Measurements from ENCODE around the gene AKR1A1.
A peak's percentile ranks its signal among the peaks of the same experiment; 100 is the strongest.
"Not testable (repeated sequence)": the region's sequence is repeated elsewhere in the genome, so short reads cannot be mapped to it uniquely, and the experiment has no call there.

Gene AKR1A1

GRCh38 chr1:45521413-45522323 lies 29.0 kb upstream of the AKR1A1 start, which contains the start of gene PRDX1:
Gene PRDX1, minus strand, starts transcription at chr1:45521884. Its CDS starts 2,841 bp downstream, at chr1:45519043.
- Histone ChIP-seq H3K18ac (ENCODE audit: low read length) (peak within 1 kb of the TSS; percentile 99), H3K23ac (ENCODE audit: low read depth, low read length, poor library complexity) (peak within 1 kb of the TSS; percentile 100)
- no CpG with 5 or more reads among the region's 72 CpGs for WGBS, 2 donors (ENCODE audit: extremely low coverage in 2 of 2, insufficient read length in 2 of 2, insufficient replicate concordance in 1 of 2)

GRCh38 chr1:45522324-45523104 lies 28.1 kb upstream of the AKR1A1 start:
- H3K27ac ChIP-seq (replicated peaks; ENCODE audit: low read length): peak overlapping the region; percentile 57
- H2BK15ac ChIP-seq (ENCODE audit: low read length): no peak overlapping the region
- peaks cover 6% of the 10 kb centered on the region for H3K79me1 ChIP-seq (ENCODE audit: low read depth, low read length)
- H3K23ac ChIP-seq (ENCODE audit: low read depth, low read length, poor library complexity): no peak overlapping the region
- peak overlapping the region; percentile 54 for H3K9ac ChIP-seq (ENCODE audit: low read depth, low read length, poor library complexity)
- no peak overlapping the region for H3K14ac ChIP-seq (ENCODE audit: low read length)
- no peak overlapping the region for H2BK5ac ChIP-seq (ENCODE audit: low read length)
- no peaks in the 10 kb centered on the region for H3K27me3 ChIP-seq (ENCODE audit: control insufficient read depth in 3 of 3, insufficient read depth in 3 of 3, low read depth in 1 of 3, low read length in 3 of 3)
- H3K4me3 ChIP-seq (ENCODE audit: low read length in 2 of 2): peak overlapping the region in 1 of 2 donors; percentile 71
- no peak overlapping the region for H4K91ac ChIP-seq (ENCODE audit: low read depth, low read length, poor library complexity)
- DNase-seq (ENCODE audit: low spot score): no peak
- no peak overlapping the region for H2AK5ac ChIP-seq (ENCODE audit: low read depth, low read length)
- H2BK12ac ChIP-seq (ENCODE audit: low read length): no peak overlapping the region
- peak overlapping the region; percentile 9 for H3K18ac ChIP-seq (ENCODE audit: low read length)
- H2AFZ ChIP-seq (ENCODE audit: low read length): peak overlapping the region; percentile 82
- no peaks in the 10 kb centered on the region for H3K9me3 ChIP-seq (replicated peaks in 1 of 2; ENCODE audit: control insufficient read depth in 2 of 2, insufficient read depth in 1 of 2, low read depth in 1 of 2, low read length in 2 of 2)
- no CpG with 5 or more reads among the region's 21 CpGs for WGBS, 2 donors (ENCODE audit: extremely low coverage in 2 of 2, insufficient read length in 2 of 2, insufficient replicate concordance in 1 of 2)
- no peak overlapping the region for H3K4ac ChIP-seq (ENCODE audit: low read length)
- H3K4me2 ChIP-seq (ENCODE audit: insufficient read depth, low read length, poor library complexity, severe bottlenecking): peak overlapping the region; percentile 80
- H3K4me1 ChIP-seq (ENCODE audit: control insufficient read depth in 2 of 2, insufficient read depth in 1 of 2, low read depth in 1 of 2, low read length in 2 of 2): peaks cover 4 to 13% of the 10 kb centered on the region in 2 donors
- no peak overlapping the region for H4K8ac ChIP-seq (ENCODE audit: low read depth, low read length)
- no peak overlapping the region for H2BK120ac ChIP-seq (ENCODE audit: low read depth, low read length)
- H3K36me3 ChIP-seq (replicated peaks in 1 of 2; ENCODE audit: control insufficient read depth in 2 of 2, insufficient read depth in 2 of 2, low read length in 2 of 2): peaks cover 0 to 10% of the 10 kb centered on the region in 2 donors

More at GRCh38 chr1:45521413-45522323, 29.0 kb upstream of the AKR1A1 start, which contains the start of gene PRDX1:
- Histone ChIP-seq H2BK5ac (ENCODE audit: low read length) (peak within 1 kb of the TSS; percentile 93), H2AK5ac (ENCODE audit: low read depth, low read length) (peak within 1 kb of the TSS; percentile 94), H3K9ac (ENCODE audit: low read depth, low read length, poor library complexity) (peak within 1 kb of the TSS; percentile 96), H3K36me3 (replicated peaks in 1 of 2; ENCODE audit: control insufficient read depth in 2 of 2, insufficient read depth in 2 of 2, low read length in 2 of 2) (peaks cover 6 to 17% of the 10 kb centered on the region in 2 donors), H3K79me1 (ENCODE audit: low read depth, low read length) (peaks cover 10% of the 10 kb centered on the region), H2BK15ac (ENCODE audit: low read length) (peak within 1 kb of the TSS; percentile 85), H3K14ac (ENCODE audit: low read length) (peak within 1 kb of the TSS; percentile 84), H3K4ac (ENCODE audit: low read length) (peak within 1 kb of the TSS; percentile 89), H2BK12ac (ENCODE audit: low read length) (no peak within 1 kb of the TSS), H3K4me3 (ENCODE audit: low read length in 2 of 2) (peak within 1 kb of the TSS; percentile 71 to 94), H3K27ac (replicated peaks; ENCODE audit: low read length) (peak within 1 kb of the TSS; percentile 68), H2BK120ac (ENCODE audit: low read depth, low read length) (peak within 1 kb of the TSS; percentile 61), H4K91ac (ENCODE audit: low read depth, low read length, poor library complexity) (no peak within 1 kb of the TSS), H2AFZ (ENCODE audit: low read length) (peak within 1 kb of the TSS; percentile 82), H3K9me3 (replicated peaks in 1 of 2; ENCODE audit: control insufficient read depth in 2 of 2, insufficient read depth in 1 of 2, low read depth in 1 of 2, low read length in 2 of 2) (no peaks in the 10 kb centered on the region), H3K4me1 (ENCODE audit: control insufficient read depth in 2 of 2, insufficient read depth in 1 of 2, low read depth in 1 of 2, low read length in 2 of 2) (peaks cover 4 to 13% of the 10 kb centered on the region in 2 donors), H4K8ac (ENCODE audit: low read depth, low read length) (peak within 1 kb of the TSS; percentile 5), H3K27me3 (ENCODE audit: control insufficient read depth in 3 of 3, insufficient read depth in 3 of 3, low read depth in 1 of 3, low read length in 3 of 3) (no peaks in the 10 kb centered on the region), H3K4me2 (ENCODE audit: insufficient read depth, low read length, poor library complexity, severe bottlenecking) (peak within 1 kb of the TSS; percentile 80)
- peak; percentile 96 for DNase-seq (ENCODE audit: low spot score)

- H3K14ac ChIP-seq (ENCODE audit: low read length); H2BK5ac ChIP-seq (ENCODE audit: low read length); H2BK15ac ChIP-seq (ENCODE audit: low read length); H3K4ac ChIP-seq (ENCODE audit: low read length); H4K91ac ChIP-seq (ENCODE audit: low read depth, low read length, poor library complexity); H3K27me3 ChIP-seq (ENCODE audit: control insufficient read depth in 3 of 3, insufficient read depth in 3 of 3, low read depth in 1 of 3, low read length in 3 of 3); H2BK120ac ChIP-seq (ENCODE audit: low read depth, low read length); H2BK12ac ChIP-seq (ENCODE audit: low read length); H3K18ac ChIP-seq (ENCODE audit: low read length); H3K23ac ChIP-seq (ENCODE audit: low read depth, low read length, poor library complexity); H3K79me1 ChIP-seq (ENCODE audit: low read depth, low read length); H3K4me2 ChIP-seq (ENCODE audit: insufficient read depth, low read length, poor library complexity, severe bottlenecking); H4K8ac ChIP-seq (ENCODE audit: low read depth, low read length); H3K27ac ChIP-seq (replicated peaks; ENCODE audit: low read length); DNase-seq (ENCODE audit: low spot score); H3K9me3 ChIP-seq (replicated peaks in 1 of 2; ENCODE audit: control insufficient read depth in 2 of 2, insufficient read depth in 1 of 2, low read depth in 1 of 2, low read length in 2 of 2); H3K36me3 ChIP-seq (replicated peaks in 1 of 2; ENCODE audit: control insufficient read depth in 2 of 2, insufficient read depth in 2 of 2, low read length in 2 of 2); H2AK5ac ChIP-seq (ENCODE audit: low read depth, low read length); H2AFZ ChIP-seq (ENCODE audit: low read length); H3K9ac ChIP-seq (ENCODE audit: low read depth, low read length, poor library complexity); H3K4me3 ChIP-seq (ENCODE audit: low read length in 2 of 2): not testable (repeated sequence)
- peaks cover 4 to 13% of the 10 kb centered on the region in 2 donors for H3K4me1 ChIP-seq (ENCODE audit: control insufficient read depth in 2 of 2, insufficient read depth in 1 of 2, low read depth in 1 of 2, low read length in 2 of 2)
- WGBS, 2 donors (ENCODE audit: extremely low coverage in 2 of 2, insufficient read length in 2 of 2, insufficient replicate concordance in 1 of 2): no CpG with 5 or more reads among the region's 2 CpGs
These were observed 27.1 kb upstream of the AKR1A1 start for GRCh38 chr1:45523516-45523915.
